Measurements from ENCODE around the gene SLC43A2. TPM values are rescaled to one million over a fixed set of nuclear protein-coding genes. Genes with fewer than 3 reads are reported as not detected.
A peak's percentile ranks its signal among the peaks of the same experiment; 100 is the strongest.

The SLC43A2 gene
- total RNA-seq, 1 donor from 2014 or later, result 44.6 TPM

GRCh38 chr17:1624650-1625049 lies 4.0 kb downstream of the SLC43A2 start:
- Histone ChIP-seq H3K27ac (no peak overlapping the region), H3K4me3 (no peak overlapping the region), H3K9me3 (no peaks in the 10 kb centered on the region), H3K36me3 (peaks cover 26% of the 10 kb centered on the region), H3K4me1 (peaks cover 36% of the 10 kb centered on the region), H3K27me3 (ENCODE audit: low read depth) (no peaks in the 10 kb centered on the region)
- no peak for TF ChIP-seq CTCF (IDR thresholded peaks at IDR 0.05)
- ATAC-seq (no peak), DNase-seq (no peak)
- intact Hi-C loops (cut with DNase I), result loop anchor here (5.0 kb wide), 1 partner anchor 47 kb away; no protein-coding TSS in a partner anchor

GRCh38 chr17:1623057-1623630 lies 5.5 kb downstream of the SLC43A2 start:
- peaks cover 38% of the 10 kb centered on the region for H3K4me1 ChIP-seq
- H3K27ac ChIP-seq, result no peak overlapping the region
- H3K27me3 ChIP-seq (ENCODE audit: low read depth), result no peaks in the 10 kb centered on the region
- no peaks in the 10 kb centered on the region for H3K9me3 ChIP-seq
- intact Hi-C loops (cut with DNase I), result no loop called here
- ATAC-seq, result no peak
- no peak for TF ChIP-seq CTCF (IDR thresholded peaks at IDR 0.05)
- H3K4me3 ChIP-seq, result no peak overlapping the region
- H3K36me3 ChIP-seq, result peaks cover 37% of the 10 kb centered on the region
- DNase-seq, result no peak

- ATAC-seq (no peak), DNase-seq (no peak)
- intact Hi-C loops (cut with DNase I), result no loop called here
- Histone ChIP-seq H3K4me1 (peaks cover 34% of the 10 kb centered on the region), H3K9me3 (no peaks in the 10 kb centered on the region), H3K36me3 (peaks cover 54% of the 10 kb centered on the region), H3K4me3 (no peak overlapping the region), H3K27ac (no peak overlapping the region), H3K27me3 (ENCODE audit: low read depth) (no peaks in the 10 kb centered on the region)
- no peak for TF ChIP-seq CTCF (IDR thresholded peaks at IDR 0.05)
Measured at GRCh38 chr17:1621273-1621954, 7.2 kb downstream of the SLC43A2 start.

- Histone ChIP-seq H3K27ac (no peak overlapping the region), H3K4me1 (peaks cover 25% of the 10 kb centered on the region)
Measured at GRCh38 chr17:1620486-1620885, 8.1 kb downstream of the SLC43A2 start.

GRCh38 chr17:1617620-1618174 lies 10.9 kb downstream of the SLC43A2 start:
- peak; percentile 4 for TF ChIP-seq CTCF (IDR thresholded peaks at IDR 0.05)
- Histone ChIP-seq H3K9me3 (no peaks in the 10 kb centered on the region), H3K27ac (peak overlapping the region; percentile 56), H3K4me1 (peaks cover 21% of the 10 kb centered on the region), H3K27me3 (ENCODE audit: low read depth) (no peaks in the 10 kb centered on the region), H3K36me3 (peaks cover 55% of the 10 kb centered on the region), H3K4me3 (no peak overlapping the region)
- ATAC-seq (peak; percentile 44 to 49), DNase-seq (no peak)
- intact Hi-C loops (cut with DNase I), result no loop called here

More at GRCh38 chr17:1620486-1620885, 8.1 kb downstream of the SLC43A2 start:
- DNase-seq (no peak), ATAC-seq (no peak)
- no peak overlapping the region for H3K4me3 ChIP-seq
- no peaks in the 10 kb centered on the region for H3K27me3 ChIP-seq (ENCODE audit: low read depth)
- TF ChIP-seq CTCF (IDR thresholded peaks at IDR 0.05), result no peak
- H3K36me3 ChIP-seq, result peaks cover 59% of the 10 kb centered on the region
- no peaks in the 10 kb centered on the region for H3K9me3 ChIP-seq
- intact Hi-C loops (cut with DNase I), result no loop called here

Measured in lower lobe of right lung (tissue), 2 donors.